K562 (cell line): Measurements from ENCODE around the gene NUDT22. TPM values are rescaled to one million over a fixed set of nuclear protein-coding genes. Genes with fewer than 3 reads are reported as not detected.

Experiments
- CAMTA2 ChIP-seq: fragments of 250-450 bp; sonication (Bioruptor Pico); conservative IDR thresholded peaks from 2 replicates; pipeline ENCODE4 v1.5.1; 2022
- CSDE1 ChIP-seq, 2 experiments: fragments of 450-650 bp; IDR thresholded peaks; 2 replicates each; pipeline ENCODE4 v1.6.1; 2016; ENCODE audit warnings: mild to moderate bottlenecking in 1 of 2
- CUX1 ChIP-seq: fragments of 200-800 bp; sonication (Bioruptor generic); IDR thresholded peaks from 2 replicates; pipeline ENCODE4 v1.6.1; 2016; ENCODE audit warnings: missing genetic modification characterization, missing compliant biosample characterization
- FOXA3 ChIP-seq, 2 experiments: fragments of 450-650 bp in 1 of 2; sonication (generic) in 1 of 2; formaldehyde crosslinking; IDR thresholded peaks in 1 of 2; conservative IDR thresholded peaks in 1 of 2; 2 replicates each; pipeline versions ENCODE4 v1.4.0 to v1.8.0; 2020 to 2022; ENCODE audit warnings: mild to moderate bottlenecking in 2 of 2, missing genetic modification reagents in 1 of 2
- FOXK1 ChIP-seq: sonication (generic); formaldehyde crosslinking; IDR thresholded peaks from 2 replicates; pipeline ENCODE4 v1.8.0; 2022; ENCODE audit warnings: missing genetic modification reagents, mild to moderate bottlenecking, borderline replicate concordance
- FOXO4 ChIP-seq: fragments of 450-650 bp; formaldehyde crosslinking; IDR thresholded peaks from 2 replicates; pipeline ENCODE4 v1.4.0; 2020; ENCODE audit warnings: mild to moderate bottlenecking, moderate library complexity
- NKRF ChIP-seq: fragments of 450-650 bp; IDR thresholded peaks from 2 replicates; pipeline ENCODE4 v1.6.1; 2016; ENCODE audit warnings: borderline replicate concordance
- NRF1 ChIP-seq, 2 experiments: fragments of 450-650 bp; IDR thresholded peaks in 1 of 2; conservative IDR thresholded peaks in 1 of 2; 2 replicates each; pipeline ENCODE4 v1.6.1; 2014; ENCODE audit warnings: mild to moderate bottlenecking in 2 of 2
- PTRF ChIP-seq: fragments of 450-650 bp; IDR thresholded peaks from 2 replicates; pipeline ENCODE4 v1.6.1; 2016; ENCODE audit warnings: mild to moderate bottlenecking, missing genetic modification characterization, missing compliant biosample characterization
- RBFOX2 ChIP-seq: fragments of 200-400 bp; formaldehyde crosslinking; IDR thresholded peaks from 2 replicates; pipeline ENCODE4 v1.6.1; 2017; ENCODE audit warnings: low read depth, mild to moderate bottlenecking, low read length, moderate library complexity
- SMAD2 ChIP-seq: fragments of 150-350 bp; IDR thresholded peaks from 2 replicates; pipeline ENCODE4 v1.6.1; 2014; ENCODE audit warnings: low read depth, mild to moderate bottlenecking, low read length
- TAF15 ChIP-seq: fragments of 200-400 bp; formaldehyde crosslinking; IDR thresholded peaks from 2 replicates; pipeline ENCODE4 v1.6.1; 2017; ENCODE audit warnings: mild to moderate bottlenecking, low read depth, low read length, moderate library complexity
- UBTF ChIP-seq, 2 experiments: IDR thresholded peaks; 2 replicates each; pipeline ENCODE4 v1.6.1; 2012; ENCODE audit warnings: improper control_type of control experiment in 2 of 2, low read depth in 2 of 2, low read length in 2 of 2, borderline replicate concordance in 1 of 2
- ZBTB7A ChIP-seq: IDR thresholded peaks from 2 replicates; pipeline ENCODE4 v1.6.1; 2011; ENCODE audit warnings: low read depth, mild to moderate bottlenecking, low read length, moderate library complexity, borderline replicate concordance; ENCODE audit not compliant: control insufficient read depth
- ZNF79 ChIP-seq: fragments of 250-450 bp; sonication (Bioruptor Pico); IDR thresholded peaks from 2 replicates; pipeline ENCODE4 v1.4.0; 2020; ENCODE audit warnings: low read depth, mild to moderate bottlenecking, moderate library complexity
- polyA plus RNA-seq, 8 experiments: library from polyadenylated mRNA; depleted of rRNA in 4 of 8; stranded (reverse) in 5 of 8; unstranded in 3 of 8; fragments of >200 nt; fragmentation: Nextera tagmentation in 2 of 8; fragmentation: Illumina TruSeq in 1 of 8; extraction: Ambion mirVana in 2 of 8; extraction: Trizol in 1 of 8; gene quantifications; 2 replicates each; pipeline versions ENCODE4 v1.2.1 to v1.2.3, GENCODE V29; 2011 to 2014; ENCODE audit warnings: inconsistent platforms in 1 of 8, missing spikeins in 1 of 8
- total RNA-seq, 7 experiments: library from RNA; depleted of rRNA in 6 of 7; stranded (reverse); fragments of >200 nt in 6 of 7; fragmentation: Illumina TruSeq in 2 of 7; extraction: Trizol in 2 of 7; gene quantifications; 2 replicates each; pipeline versions ENCODE4 v1.2.1 to v1.2.3, GENCODE V29; 2011 to 2021; ENCODE audit warnings: low replicate concordance in 1 of 7

The NUDT22 gene
- total and polyA plus RNA-seq, 9 of the 15 experiments (the other 6 are each of a cell fraction or from before 2014, with no cell fraction given), result 6.3 to 92.6 (median 37.4) TPM

GRCh38 chr11:64269540-64270220 lies 43.6 kb downstream of the NUDT22 start (continued):
- TF ChIP-seq FOXA3 (CRISPR knock-in tag; conservative IDR thresholded peaks at IDR 0.05 in 1 of 2, IDR thresholded peaks at IDR 0.05 in 1 of 2) (peak in 1 of 2 experiments; percentile 58; a peak in 1 of 4 replicates), CSDE1 (IDR thresholded peaks at IDR 0.05) (no peak), NRF1 (conservative IDR thresholded peaks at IDR 0.05 in 1 of 2, IDR thresholded peaks at IDR 0.05 in 1 of 2) (peak; percentile 95 to 96), RBFOX2 (peak; percentile 97), TAF15 (no peak), CUX1 (CRISPR knock-in tag) (no peak), ZNF79 (no peak), FOXO4 (no peak; the same call in 1 of the 2 replicates), NKRF (no peak), CAMTA2 (CRISPR knock-in tag) (peak; percentile 86; the same call in 1 of the 2 replicates), UBTF (IDR thresholded peaks at IDR 0.05; ENCODE audit: borderline replicate concordance in 1 of 2, low read depth in 2 of 2, low read length in 2 of 2) (peak in 1 of 2 experiments; percentile 51; a peak in 1 of 4 replicates), ZBTB7A (peak; percentile 85; the same call in 1 of the 2 replicates), SMAD2 (no peak), FOXK1 (no peak; the same call in 1 of the 2 replicates), PTRF (tag) (no peak)
